Stimulated activated memory B cell treated with anti-CD40 and anti-IgM and Interleukin-4, amounts not matched to agents 10 μg/mL and 1 μg/mL and 100 μg/mL, for 72 hours (primary cell): ENCODE results near the gene CUL2.
"Not testable (repeated sequence)": the region's sequence is repeated elsewhere in the genome, so short reads cannot be mapped to it uniquely, and the experiment has no call there.

ENCODE experiments used
- ATAC-seq: fragments of 150-1000 bp; cut with Tn5 transposase; 2 replicates; pipeline ENCODE4 v1.10.0; 2021
- H3K27ac Mint-ChIP-seq: one replicate; pipeline ENCODE4 v1.8.0; 2022; ENCODE audit warnings: mild to moderate bottlenecking, mixed read lengths
- H3K27me3 Mint-ChIP-seq: one replicate; pipeline ENCODE4 v1.8.0; 2022; ENCODE audit warnings: mixed read lengths
- H3K36me3 Mint-ChIP-seq: one replicate; pipeline ENCODE4 v1.8.0; 2022; ENCODE audit warnings: mixed read lengths
- H3K4me1 Mint-ChIP-seq: one replicate; pipeline ENCODE4 v1.8.0; 2022; ENCODE audit warnings: mixed read lengths
- H3K4me3 Mint-ChIP-seq: one replicate; pipeline ENCODE4 v1.8.0; 2022; ENCODE audit warnings: mild to moderate bottlenecking, moderate library complexity, mixed read lengths
- H3K9me3 Mint-ChIP-seq: one replicate; pipeline ENCODE4 v1.8.0; 2022; ENCODE audit warnings: mixed read lengths

Gene CUL2

GRCh38 chr10:35096312-35096711 lies 6.2 kb upstream of the CUL2 start:
- no peak overlapping the region for H3K27ac Mint-ChIP-seq
- H3K36me3 Mint-ChIP-seq = no peaks in the 10 kb centered on the region
- no peak overlapping the region for H3K4me3 Mint-ChIP-seq
- peaks cover 13% of the 10 kb centered on the region for H3K27me3 Mint-ChIP-seq
- no peaks in the 10 kb centered on the region for H3K9me3 Mint-ChIP-seq
- ATAC-seq = no peak
- peaks cover 3% of the 10 kb centered on the region for H3K4me1 Mint-ChIP-seq

- no peak for ATAC-seq
- Mint-ChIP-seq H3K27me3 (no peaks in the 10 kb centered on the region), H3K4me3 (no peak overlapping the region), H3K9me3 (no peaks in the 10 kb centered on the region), H3K36me3 (no peaks in the 10 kb centered on the region), H3K27ac (no peak overlapping the region), H3K4me1 (peaks cover 27% of the 10 kb centered on the region)
Measured at GRCh38 chr10:35092851-35093250, 2.7 kb upstream of the CUL2 start.

- no peaks in the 10 kb centered on the region for H3K9me3 Mint-ChIP-seq
- H3K36me3 Mint-ChIP-seq = peaks cover 6% of the 10 kb centered on the region
- H3K27ac Mint-ChIP-seq = no peak overlapping the region
- ATAC-seq = no peak
- peaks cover 34% of the 10 kb centered on the region for H3K4me1 Mint-ChIP-seq
- no peaks in the 10 kb centered on the region for H3K27me3 Mint-ChIP-seq
- H3K4me3 Mint-ChIP-seq = no peak overlapping the region
Measured at GRCh38 chr10:35091994-35092790, 2.1 kb upstream of the CUL2 start.

- H3K4me3 Mint-ChIP-seq = peak overlapping the region; percentile 91
- ATAC-seq = peak; percentile 49
- H3K27ac Mint-ChIP-seq = peak overlapping the region; percentile 88
- peaks cover 7% of the 10 kb centered on the region for H3K36me3 Mint-ChIP-seq
- no peaks in the 10 kb centered on the region for H3K9me3 Mint-ChIP-seq
- H3K4me1 Mint-ChIP-seq = peaks cover 53% of the 10 kb centered on the region
- H3K27me3 Mint-ChIP-seq = no peaks in the 10 kb centered on the region
Measured at GRCh38 chr10:35089611-35090161, 455 bp downstream of the CUL2 start.

- Mint-ChIP-seq H3K36me3 (peaks cover 27% of the 10 kb centered on the region), H3K4me1 (peaks cover 61% of the 10 kb centered on the region), H3K9me3 (no peaks in the 10 kb centered on the region), H3K27ac (no peak overlapping the region), H3K4me3 (no peak overlapping the region), H3K27me3 (no peaks in the 10 kb centered on the region)
- no peak for ATAC-seq
Measured at GRCh38 chr10:35083242-35083641, 6.9 kb downstream of the CUL2 start.

- Mint-ChIP-seq H3K36me3 (peaks cover 20% of the 10 kb centered on the region), H3K4me1 (peaks cover 31% of the 10 kb centered on the region)
- not testable (repeated sequence) for H3K4me3 Mint-ChIP-seq, H3K27me3 Mint-ChIP-seq, ATAC-seq, H3K9me3 Mint-ChIP-seq, H3K27ac Mint-ChIP-seq
Measured at GRCh38 chr10:35080261-35080660, 9.9 kb downstream of the CUL2 start.

- no peak for ATAC-seq
- Mint-ChIP-seq H3K9me3 (no peaks in the 10 kb centered on the region), H3K27ac (no peak overlapping the region), H3K27me3 (no peaks in the 10 kb centered on the region), H3K4me1 (peaks cover 34% of the 10 kb centered on the region), H3K4me3 (no peak overlapping the region), H3K36me3 (peaks cover 20% of the 10 kb centered on the region)
Measured at GRCh38 chr10:35079763-35080162, 10.4 kb downstream of the CUL2 start.

GRCh38 chr10:35079265-35079664 lies 10.9 kb downstream of the CUL2 start:
- no peaks in the 10 kb centered on the region for H3K9me3 Mint-ChIP-seq
- no peak overlapping the region for H3K27ac Mint-ChIP-seq
- H3K27me3 Mint-ChIP-seq = no peaks in the 10 kb centered on the region
- ATAC-seq = no peak
- H3K4me3 Mint-ChIP-seq = no peak overlapping the region
- peaks cover 20% of the 10 kb centered on the region for H3K36me3 Mint-ChIP-seq
- H3K4me1 Mint-ChIP-seq = peaks cover 36% of the 10 kb centered on the region

GRCh38 chr10:35075228-35075627 lies 14.9 kb downstream of the CUL2 start:
- H3K9me3 Mint-ChIP-seq = no peaks in the 10 kb centered on the region
- ATAC-seq = no peak
- no peaks in the 10 kb centered on the region for H3K27me3 Mint-ChIP-seq
- peaks cover 14% of the 10 kb centered on the region for H3K36me3 Mint-ChIP-seq
- H3K4me3 Mint-ChIP-seq = no peak overlapping the region
- H3K27ac Mint-ChIP-seq = no peak overlapping the region
- peaks cover 25% of the 10 kb centered on the region for H3K4me1 Mint-ChIP-seq

- Mint-ChIP-seq H3K4me3 (no peak overlapping the region), H3K9me3 (no peaks in the 10 kb centered on the region), H3K36me3 (peaks cover 22% of the 10 kb centered on the region), H3K27me3 (no peaks in the 10 kb centered on the region), H3K27ac (no peak overlapping the region), H3K4me1 (peaks cover 20% of the 10 kb centered on the region)
- no peak for ATAC-seq
Measured at GRCh38 chr10:35074266-35074665, 15.9 kb downstream of the CUL2 start.

- H3K27me3 Mint-ChIP-seq = no peaks in the 10 kb centered on the region
- H3K4me3 Mint-ChIP-seq = no peak overlapping the region
- peaks cover 39% of the 10 kb centered on the region for H3K36me3 Mint-ChIP-seq
- ATAC-seq = no peak
- peaks cover 18% of the 10 kb centered on the region for H3K4me1 Mint-ChIP-seq
- H3K27ac Mint-ChIP-seq = no peak overlapping the region
- H3K9me3 Mint-ChIP-seq = no peaks in the 10 kb centered on the region
Measured at GRCh38 chr10:35070521-35070920, 19.6 kb downstream of the CUL2 start.

GRCh38 chr10:35063837-35064454 lies 26.2 kb downstream of the CUL2 start:
- Mint-ChIP-seq H3K4me1 (peaks cover under 1% of the 10 kb centered on the region), H3K27me3 (no peaks in the 10 kb centered on the region), H3K4me3 (no peak overlapping the region), H3K27ac (no peak overlapping the region), H3K9me3 (no peaks in the 10 kb centered on the region), H3K36me3 (peaks cover 49% of the 10 kb centered on the region)
- ATAC-seq = no peak

- Mint-ChIP-seq H3K4me1 (peaks cover 10% of the 10 kb centered on the region), H3K36me3 (peaks cover 60% of the 10 kb centered on the region), H3K27me3 (no peaks in the 10 kb centered on the region), H3K4me3 (no peak overlapping the region), H3K9me3 (no peaks in the 10 kb centered on the region), H3K27ac (no peak overlapping the region)
- no peak for ATAC-seq
Measured at GRCh38 chr10:35059481-35059880, 30.7 kb downstream of the CUL2 start.

- no peak overlapping the region for H3K4me3 Mint-ChIP-seq
- no peaks in the 10 kb centered on the region for H3K27me3 Mint-ChIP-seq
- H3K27ac Mint-ChIP-seq = peak overlapping the region; percentile 46
- no peaks in the 10 kb centered on the region for H3K9me3 Mint-ChIP-seq
- H3K36me3 Mint-ChIP-seq = peaks cover 60% of the 10 kb centered on the region
- no peak for ATAC-seq
- H3K4me1 Mint-ChIP-seq = peaks cover 10% of the 10 kb centered on the region
Measured at GRCh38 chr10:35058686-35059085, 31.5 kb downstream of the CUL2 start.

GRCh38 chr10:35058134-35058533 lies 32.0 kb downstream of the CUL2 start:
- H3K4me3 Mint-ChIP-seq = no peak overlapping the region
- peak overlapping the region; percentile 46 for H3K27ac Mint-ChIP-seq
- peaks cover 10% of the 10 kb centered on the region for H3K4me1 Mint-ChIP-seq
- no peaks in the 10 kb centered on the region for H3K27me3 Mint-ChIP-seq
- ATAC-seq = no peak
- H3K36me3 Mint-ChIP-seq = peaks cover 64% of the 10 kb centered on the region
- H3K9me3 Mint-ChIP-seq = no peaks in the 10 kb centered on the region

- Mint-ChIP-seq H3K36me3 (peaks cover 66% of the 10 kb centered on the region), H3K27me3 (no peaks in the 10 kb centered on the region), H3K27ac (no peak overlapping the region), H3K4me1 (peaks cover 10% of the 10 kb centered on the region), H3K9me3 (no peaks in the 10 kb centered on the region), H3K4me3 (no peak overlapping the region)
- no peak for ATAC-seq
Measured at GRCh38 chr10:35056686-35057085, 33.5 kb downstream of the CUL2 start.
